Hematopoietic multipotent progenitor cell treated with erythropoietin and hydrocortisone succinate and interleukin-3 and kit ligand, for 15 days (in vitro differentiated cells): ENCODE results near the gene ADAMTS17.

Experiments
- DNase-seq: peaks from one replicate; pipeline ENCODE4 v3.0.0-alpha.2; 2015; ENCODE audit warnings: low spot score

ADAMTS17 gene

DNA sequence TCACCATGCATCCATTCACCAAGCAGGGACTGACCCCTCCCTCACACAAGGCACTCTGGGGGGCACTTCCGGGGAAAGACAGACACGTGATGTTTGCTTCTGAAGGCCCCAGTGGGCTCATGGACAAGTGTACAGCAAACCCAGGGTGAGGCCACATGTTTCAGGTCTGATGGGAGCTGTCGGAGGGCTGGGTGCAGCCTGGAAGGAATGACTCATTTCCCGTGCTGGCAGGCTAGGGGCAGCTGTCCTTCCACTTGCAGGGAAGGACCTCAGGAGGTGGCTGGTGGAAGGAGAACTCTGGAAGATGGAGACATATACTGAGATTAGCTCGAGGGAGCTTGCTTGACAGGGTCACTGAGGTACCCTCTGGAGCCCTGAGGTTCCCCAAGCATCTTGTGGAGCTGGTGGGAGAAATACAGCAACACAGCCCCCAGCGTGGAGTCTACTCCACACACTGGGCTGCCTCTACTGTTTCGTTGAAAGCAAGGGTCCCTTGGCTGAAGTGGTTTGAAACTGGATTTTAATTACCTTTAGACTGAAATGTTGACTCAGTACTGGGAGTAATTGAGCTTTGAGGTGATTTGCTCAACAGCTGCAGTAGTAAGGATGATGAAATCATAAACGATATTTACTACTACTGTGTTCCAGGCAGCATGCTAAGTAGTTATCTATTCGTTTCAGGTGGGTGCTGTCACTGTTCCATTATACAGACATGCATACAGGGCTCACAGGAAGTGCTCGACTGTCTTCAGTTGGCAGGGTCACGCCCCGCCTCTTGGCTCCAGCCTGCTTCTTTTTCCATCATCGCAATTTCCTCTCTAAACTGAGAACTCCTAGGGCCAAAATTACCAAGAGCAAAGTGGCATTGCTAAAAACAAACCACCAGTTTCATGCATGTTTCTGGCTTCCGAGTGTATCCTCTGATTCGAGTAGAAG lies 230.4 kb downstream of the ADAMTS17 start:
- DNase-seq = no peak

GRCh38 chr15:100109486-100110035 lies 232.2 kb downstream of the ADAMTS17 start:
- DNase-seq = no peak

GRCh38 chr15:100108846-100109245 lies 232.9 kb downstream of the ADAMTS17 start:
- no peak for DNase-seq

GRCh38 chr15:100108346-100108745 lies 233.4 kb downstream of the ADAMTS17 start:
- DNase-seq = no peak

- no peak for DNase-seq
These were observed 234.1 kb downstream of the ADAMTS17 start for GRCh38 chr15:100107606-100108225.

GRCh38 chr15:100107151-100107550 lies 234.6 kb downstream of the ADAMTS17 start:
- no peak for DNase-seq

- DNase-seq = no peak
These were observed 235.0 kb downstream of the ADAMTS17 start for GRCh38 chr15:100106732-100107131.

GRCh38 chr15:100105101-100105500 lies 236.7 kb downstream of the ADAMTS17 start:
- no peak for DNase-seq

GRCh38 chr15:100104245-100104644 lies 237.5 kb downstream of the ADAMTS17 start:
- DNase-seq = no peak

GRCh38 chr15:100103828-100104227 lies 237.9 kb downstream of the ADAMTS17 start:
- no peak for DNase-seq

- no peak for DNase-seq
These were observed 240.2 kb downstream of the ADAMTS17 start for GRCh38 chr15:100101426-100102089.

GRCh38 chr15:100100926-100101325 lies 240.8 kb downstream of the ADAMTS17 start:
- DNase-seq = no peak

- no peak for DNase-seq
These were observed 241.8 kb downstream of the ADAMTS17 start for GRCh38 chr15:100099976-100100375.

GRCh38 chr15:100098705-100099104 lies 243.1 kb downstream of the ADAMTS17 start:
- DNase-seq = no peak

DNA sequence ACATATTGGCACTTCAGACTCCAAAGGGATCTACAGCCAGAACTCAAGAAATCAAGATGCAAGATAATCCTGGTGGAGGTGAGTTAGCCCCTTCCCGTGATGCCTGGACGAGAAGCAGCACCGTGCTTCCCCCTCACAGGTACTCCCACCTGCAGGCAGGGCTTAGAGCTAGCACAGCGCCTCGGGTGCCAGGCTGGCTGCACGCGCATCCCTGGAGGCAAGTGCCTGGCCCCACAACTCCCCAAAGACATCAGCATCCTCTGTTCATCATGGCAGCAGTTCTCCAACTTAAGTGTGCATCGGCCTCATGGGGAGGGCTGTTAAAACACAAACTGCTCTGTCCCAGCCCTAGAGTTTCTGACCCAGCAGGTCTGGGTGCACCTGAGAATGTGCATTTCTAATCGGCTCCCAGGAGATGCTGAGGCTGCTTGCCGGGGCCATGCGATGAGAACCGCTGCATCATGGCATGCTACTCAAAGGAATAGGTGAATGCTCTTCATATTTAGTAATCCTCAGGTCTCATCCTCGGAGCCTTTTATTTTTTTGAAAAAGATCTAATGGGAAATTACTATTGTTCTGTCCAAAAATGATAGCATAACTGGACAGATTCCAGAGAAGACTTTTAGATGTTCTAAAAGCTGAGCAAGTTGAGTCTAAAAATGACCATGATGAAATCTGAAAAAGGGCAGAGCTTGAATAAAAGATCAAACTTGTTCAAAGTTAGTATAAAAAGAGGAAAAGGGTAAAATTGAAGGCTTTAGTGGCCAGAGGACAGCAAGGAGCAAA lies 244.2 kb downstream of the ADAMTS17 start:
- no peak for DNase-seq

DNA sequence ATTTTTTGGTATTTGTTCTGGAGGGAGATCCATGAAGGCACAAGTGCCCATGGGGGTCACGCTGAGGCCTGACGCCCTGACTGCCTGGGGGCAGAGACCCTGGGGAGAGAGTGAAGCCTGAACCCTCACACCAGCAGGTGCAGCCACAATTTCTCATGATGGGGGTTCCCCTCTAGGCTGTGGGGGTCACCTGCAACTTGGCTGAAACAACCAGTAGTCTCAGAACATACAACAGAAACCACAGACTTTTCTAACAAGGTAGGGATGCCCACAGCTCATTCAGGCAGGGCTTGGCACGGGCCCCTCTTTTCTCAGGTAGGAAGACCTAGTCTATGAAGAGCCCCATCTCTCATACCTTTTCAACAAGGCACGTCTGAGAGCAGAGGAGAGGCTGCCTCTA lies 245.1 kb downstream of the ADAMTS17 start:
- no peak for DNase-seq

DNA sequence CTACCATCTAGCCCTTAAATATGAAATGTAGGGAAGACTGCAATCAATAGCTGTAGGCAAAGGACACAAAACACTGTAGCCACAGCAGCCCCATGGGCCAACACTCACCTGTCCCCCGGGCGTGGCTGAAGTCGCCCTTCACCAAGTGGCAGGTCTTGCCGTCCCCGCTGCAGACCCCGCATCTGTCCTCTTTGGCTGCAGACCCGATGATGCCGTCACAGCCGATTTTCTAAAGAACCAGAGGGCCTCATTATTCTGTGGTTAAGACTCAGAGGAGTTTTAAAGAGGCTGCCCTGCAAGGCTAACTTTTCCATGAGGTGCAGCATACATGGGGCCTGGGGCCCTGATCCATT lies 245.6 kb downstream of the ADAMTS17 start:
- no peak for DNase-seq

DNA sequence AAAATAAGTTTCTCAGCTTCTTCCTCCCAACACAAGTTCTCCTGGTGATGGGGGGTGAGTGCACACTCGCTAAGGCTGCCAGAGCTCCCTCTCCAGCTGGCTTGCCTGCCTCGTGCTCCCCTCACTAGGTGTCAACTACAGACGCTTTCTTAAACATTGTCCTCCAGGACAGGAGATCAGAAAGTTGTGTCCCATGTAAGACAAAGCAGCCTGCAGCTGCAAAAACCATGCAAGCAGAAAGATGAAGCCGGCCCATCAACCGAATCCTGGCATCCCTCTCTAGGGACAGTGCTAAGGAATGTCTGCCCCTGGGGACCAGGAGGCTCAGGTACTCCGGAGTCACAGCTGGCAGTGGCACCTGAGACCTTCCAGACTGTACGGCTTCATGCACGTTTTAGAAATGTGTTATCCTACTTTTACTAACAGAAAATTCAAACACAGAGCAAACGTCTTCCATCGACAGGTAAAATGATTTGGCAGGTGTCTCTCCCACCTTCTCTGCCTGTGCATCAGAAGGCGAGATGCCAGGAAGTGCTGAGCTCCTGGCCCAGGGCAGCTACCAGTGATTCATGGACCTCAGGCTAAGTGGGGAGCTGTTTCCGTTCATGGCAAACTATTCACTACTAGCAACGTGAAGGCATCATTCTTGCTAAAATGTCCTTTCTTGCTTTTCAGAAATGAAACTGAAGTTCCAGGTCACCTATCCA lies 246.1 kb downstream of the ADAMTS17 start:
- DNase-seq = no peak

DNA sequence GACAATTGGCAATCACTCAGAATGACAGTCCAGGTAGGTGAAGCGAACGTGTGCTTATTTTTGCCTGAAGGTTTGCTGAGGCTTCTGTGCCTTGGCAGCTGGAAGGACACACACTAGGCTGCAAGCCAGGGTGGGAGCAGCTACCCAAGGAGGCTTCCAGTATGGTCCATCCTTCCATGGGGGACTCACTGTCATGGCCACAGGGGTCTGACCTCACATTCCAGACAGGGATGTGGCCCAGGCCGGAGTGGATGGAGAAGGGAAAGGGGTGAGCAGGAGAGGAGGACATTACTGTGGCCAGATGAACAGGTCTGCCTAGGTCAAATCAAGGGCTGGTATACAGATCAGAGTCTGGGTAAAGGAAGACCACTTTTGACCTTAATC lies 247.7 kb downstream of the ADAMTS17 start:
- no peak for DNase-seq

- no peak for DNase-seq
These were observed 248.3 kb downstream of the ADAMTS17 start for GRCh38 chr15:100093211-100094126.
